ENCODE measurements around the gene SLC13A2. TPM values are rescaled to one million over a fixed set of nuclear protein-coding genes. Genes with fewer than 3 reads are reported as not detected.

Gene SLC13A2
- total RNA-seq, 2 donors from 2014 or later: not detected

GRCh38 chr17:28511858-28512461, 38.5 kb downstream of the SLC13A2 start:
- Histone ChIP-seq H3K9me3 (ENCODE audit: control insufficient read depth, low read length) (peaks cover 4% of the 10 kb centered on the region), H3K27ac (ENCODE audit: low read depth, low read length) (no peak overlapping the region), H3K27me3 (ENCODE audit: control insufficient read depth, insufficient read depth, low read length, poor library complexity, severe bottlenecking) (peaks cover 19% of the 10 kb centered on the region), H3K4me3 (ENCODE audit: low read length) (no peak overlapping the region), H3K36me3 (ENCODE audit: control insufficient read depth, insufficient read depth, low read length) (no peaks in the 10 kb centered on the region), H3K9ac (ENCODE audit: extremely low read depth, low read length, poor library complexity, severe bottlenecking) (no peak overlapping the region), H3K4me1 (ENCODE audit: control insufficient read depth, insufficient read depth, low read length) (no peaks in the 10 kb centered on the region)
- Mint-ChIP-seq H3K4me3 (no peak overlapping the region), H3K27ac (no peak overlapping the region), H3K27me3 (ENCODE audit: insufficient read depth) (peaks cover 19% of the 10 kb centered on the region), H3K9me3 (peaks cover 7% of the 10 kb centered on the region), H3K36me3 (ENCODE audit: low read depth) (no peaks in the 10 kb centered on the region), H3K4me1 (no peaks in the 10 kb centered on the region)
- TF ChIP-seq CTCF (conservative IDR thresholded peaks at IDR 0.05): peak; percentile 26
- DNase-seq: no peak
- 75 to 86% methylated on average over 1 to 3 of the region's 3 CpGs for WGBS, 2 experiments (ENCODE audit: insufficient coverage in 1 of 2, insufficient read length in 1 of 2)

- Mint-ChIP-seq H3K4me1 (no peaks in the 10 kb centered on the region), H3K27ac (no peak overlapping the region), H3K27me3 (ENCODE audit: insufficient read depth) (peaks cover 22% of the 10 kb centered on the region), H3K4me3 (no peak overlapping the region), H3K36me3 (ENCODE audit: low read depth) (no peaks in the 10 kb centered on the region), H3K9me3 (peaks cover 9% of the 10 kb centered on the region)
- Histone ChIP-seq H3K36me3 (ENCODE audit: control insufficient read depth, insufficient read depth, low read length) (no peaks in the 10 kb centered on the region), H3K9me3 (ENCODE audit: control insufficient read depth, low read length) (peaks cover 4% of the 10 kb centered on the region), H3K27ac (ENCODE audit: low read depth, low read length) (no peak overlapping the region), H3K4me1 (ENCODE audit: control insufficient read depth, insufficient read depth, low read length) (no peaks in the 10 kb centered on the region), H3K27me3 (ENCODE audit: control insufficient read depth, insufficient read depth, low read length, poor library complexity, severe bottlenecking) (peaks cover 19% of the 10 kb centered on the region), H3K4me3 (ENCODE audit: low read length) (no peak overlapping the region), H3K9ac (ENCODE audit: extremely low read depth, low read length, poor library complexity, severe bottlenecking) (no peak overlapping the region)
- no peak for TF ChIP-seq CTCF (conservative IDR thresholded peaks at IDR 0.05)
- DNase-seq: no peak
- WGBS, 2 experiments (ENCODE audit: insufficient coverage in 1 of 2, insufficient read length in 1 of 2): 90 to 91% methylated on average over 4 to 7 of the region's 7 CpGs
Observed at GRCh38 chr17:28513476-28513875, 40.0 kb downstream of the SLC13A2 start.

GRCh38 chr17:28514561-28515002, 41.1 kb downstream of the SLC13A2 start:
- 70 to 84% methylated on average over 3 to 16 of the region's 16 CpGs for WGBS, 2 experiments (ENCODE audit: insufficient coverage in 1 of 2, insufficient read length in 1 of 2)
- H3K4me3 Mint-ChIP-seq: no peak overlapping the region
- peaks cover 24% of the 10 kb centered on the region for H3K27me3 Mint-ChIP-seq (ENCODE audit: insufficient read depth)
- no peak overlapping the region for H3K9ac ChIP-seq (ENCODE audit: extremely low read depth, low read length, poor library complexity, severe bottlenecking)
- H3K27ac ChIP-seq (ENCODE audit: low read depth, low read length): no peak overlapping the region
- no peak overlapping the region for H3K27ac Mint-ChIP-seq
- no peaks in the 10 kb centered on the region for H3K36me3 ChIP-seq (ENCODE audit: control insufficient read depth, insufficient read depth, low read length)
- H3K4me1 Mint-ChIP-seq: no peaks in the 10 kb centered on the region
- H3K4me1 ChIP-seq (ENCODE audit: control insufficient read depth, insufficient read depth, low read length): no peaks in the 10 kb centered on the region
- H3K9me3 ChIP-seq (ENCODE audit: control insufficient read depth, low read length): peaks cover 4% of the 10 kb centered on the region
- H3K36me3 Mint-ChIP-seq (ENCODE audit: low read depth): no peaks in the 10 kb centered on the region
- H3K27me3 ChIP-seq (ENCODE audit: control insufficient read depth, insufficient read depth, low read length, poor library complexity, severe bottlenecking): peaks cover 15% of the 10 kb centered on the region
- H3K4me3 ChIP-seq (ENCODE audit: low read length): no peak overlapping the region
- no peak for TF ChIP-seq CTCF (conservative IDR thresholded peaks at IDR 0.05)
- H3K9me3 Mint-ChIP-seq: peaks cover 9% of the 10 kb centered on the region
- no peak for DNase-seq

Data from endodermal cell (in vitro differentiated cells).